Hepatocyte (in vitro differentiated cells): ENCODE measurements around the gene LRRC28. TPM values are rescaled to one million over a fixed set of nuclear protein-coding genes. Genes with fewer than 3 reads are reported as not detected.

Source experiments
- DNase-seq: peaks from one replicate; pipeline ENCODE4 v3.0.0-alpha.2; 2016; ENCODE audit warnings: low spot score
- H2AFZ ChIP-seq: fragments of 200-600 bp; sonication (generic); 2 replicates; pipeline ENCODE4 v1.6.0; 2016; ENCODE audit warnings: antibody characterized with exemption, mild to moderate bottlenecking
- H3K27ac ChIP-seq: fragments of 200-600 bp; sonication (generic); 2 replicates; pipeline ENCODE4 v1.5.1; 2016; ENCODE audit warnings: mild to moderate bottlenecking
- H3K27me3 ChIP-seq: fragments of 200-600 bp; sonication (generic); 2 replicates; pipeline ENCODE4 v1.6.1; 2016
- H3K36me3 ChIP-seq: fragments of 200-600 bp; sonication (generic); replicated peaks from 2 replicates; pipeline ENCODE4 v1.5.1; 2016; ENCODE audit warnings: low read depth; ENCODE audit not compliant: insufficient read depth
- H3K4me1 ChIP-seq: fragments of 200-600 bp; sonication (generic); 2 replicates; pipeline ENCODE4 v1.5.1; 2016; ENCODE audit warnings: mild to moderate bottlenecking, moderate library complexity; ENCODE audit not compliant: insufficient read depth
- H3K4me2 ChIP-seq: fragments of 200-600 bp; sonication (generic); 2 replicates; pipeline ENCODE4 v1.6.0; 2016
- H3K4me3 ChIP-seq: fragments of 200-600 bp; sonication (generic); 2 replicates; pipeline ENCODE4 v1.5.1; 2016; ENCODE audit warnings: mild to moderate bottlenecking
- H3K79me2 ChIP-seq: fragments of 200-600 bp; sonication (generic); 2 replicates; pipeline ENCODE4 v1.6.0; 2017; ENCODE audit warnings: mild to moderate bottlenecking
- H3K9me2 ChIP-seq: fragments of 200-600 bp; sonication (generic); replicated peaks from 2 replicates; pipeline ENCODE4 v1.6.0; 2017; ENCODE audit warnings: mild to moderate bottlenecking; ENCODE audit not compliant: insufficient read depth
- H3K9me3 ChIP-seq: fragments of 200-600 bp; sonication (generic); 2 replicates; pipeline ENCODE4 v1.5.1; 2016; ENCODE audit warnings: low read depth, mild to moderate bottlenecking
- H4K20me1 ChIP-seq: fragments of 200-600 bp; sonication (generic); 2 replicates; pipeline ENCODE4 v1.6.0; 2016; ENCODE audit warnings: mild to moderate bottlenecking; ENCODE audit not compliant: insufficient read depth, poor library complexity, severe bottlenecking
- EZH2 ChIP-seq: fragments of 200-600 bp; sonication (generic); IDR thresholded peaks from 2 replicates; pipeline ENCODE4 v1.6.1; 2016; ENCODE audit warnings: antibody characterized with exemption, mild to moderate bottlenecking, borderline replicate concordance
- EZH2phosphoT487 ChIP-seq: fragments of 200-600 bp; sonication (generic); IDR thresholded peaks from one replicate; pipeline ENCODE4 v1.6.1; 2018; ENCODE audit warnings: antibody characterized with exemption, mild to moderate bottlenecking, low read depth, moderate library complexity; ENCODE audit not compliant: unreplicated experiment, severe bottlenecking
- WGBS: methylation state at CpG from one replicate; pipeline ENCODE4 v1.1.6; 2016; ENCODE audit warnings: low lambda C conversion rate; ENCODE audit errors: missing lambda C conversion rate; 5-methylcytosine and 5-hydroxymethylcytosine counted together
- polyA plus RNA-seq: library from polyadenylated mRNA; unstranded; fragments of >200 nt; fragmentation: Nextera tagmentation; extraction: Ambion mirVana; gene quantifications from 2 replicates; pipeline ENCODE4 v1.2.1, GENCODE V29; 2016
- total RNA-seq: library from RNA; depleted of rRNA; stranded (reverse); fragments of >200 nt; gene quantifications from 2 replicates; pipeline ENCODE4 v1.2.3, GENCODE V29; 2014
- TF ChIP-seq, protein P1 (sequence below): fragments of 200-600 bp; sonication (generic); IDR thresholded peaks from 2 replicates; pipeline ENCODE4 v1.5.1; 2016; ENCODE audit warnings: antibody characterized with exemption, mild to moderate bottlenecking; ENCODE audit not compliant: poor library complexity

Gene LRRC28
- total and polyA plus RNA-seq, 2 experiments from 2014 or later, result 32.1 to 55.5 TPM

- no peak for TF ChIP-seq EZH2phosphoT487
- TF ChIP-seq, protein P1, sequence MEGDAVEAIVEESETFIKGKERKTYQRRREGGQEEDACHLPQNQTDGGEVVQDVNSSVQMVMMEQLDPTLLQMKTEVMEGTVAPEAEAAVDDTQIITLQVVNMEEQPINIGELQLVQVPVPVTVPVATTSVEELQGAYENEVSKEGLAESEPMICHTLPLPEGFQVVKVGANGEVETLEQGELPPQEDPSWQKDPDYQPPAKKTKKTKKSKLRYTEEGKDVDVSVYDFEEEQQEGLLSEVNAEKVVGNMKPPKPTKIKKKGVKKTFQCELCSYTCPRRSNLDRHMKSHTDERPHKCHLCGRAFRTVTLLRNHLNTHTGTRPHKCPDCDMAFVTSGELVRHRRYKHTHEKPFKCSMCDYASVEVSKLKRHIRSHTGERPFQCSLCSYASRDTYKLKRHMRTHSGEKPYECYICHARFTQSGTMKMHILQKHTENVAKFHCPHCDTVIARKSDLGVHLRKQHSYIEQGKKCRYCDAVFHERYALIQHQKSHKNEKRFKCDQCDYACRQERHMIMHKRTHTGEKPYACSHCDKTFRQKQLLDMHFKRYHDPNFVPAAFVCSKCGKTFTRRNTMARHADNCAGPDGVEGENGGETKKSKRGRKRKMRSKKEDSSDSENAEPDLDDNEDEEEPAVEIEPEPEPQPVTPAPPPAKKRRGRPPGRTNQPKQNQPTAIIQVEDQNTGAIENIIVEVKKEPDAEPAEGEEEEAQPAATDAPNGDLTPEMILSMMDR, result no peak
- no peak for DNase-seq
- H3K9me2 ChIP-seq, result peaks cover 3% of the 10 kb centered on the region
- no peaks in the 10 kb centered on the region for H3K36me3 ChIP-seq
- H3K79me2 ChIP-seq, result no peaks in the 10 kb centered on the region
- no peaks in the 10 kb centered on the region for H3K9me3 ChIP-seq
- no peaks in the 10 kb centered on the region for H4K20me1 ChIP-seq
- 98% methylated on average over 2 of the region's 2 CpGs for WGBS
- H3K4me2 ChIP-seq, result no peak overlapping the region
- H3K27ac ChIP-seq, result no peak overlapping the region
- no peak overlapping the region for H2AFZ ChIP-seq
- peaks cover 9% of the 10 kb centered on the region for H3K4me1 ChIP-seq
- H3K4me3 ChIP-seq, result no peak overlapping the region
- H3K27me3 ChIP-seq, result no peaks in the 10 kb centered on the region
These were observed 93.4 kb downstream of the LRRC28 start for GRCh38 chr15:99344639-99345038.

- TF ChIP-seq EZH2phosphoT487 (no peak), EZH2 (no peak)
- TF ChIP-seq, protein P1, result no peak
- Histone ChIP-seq H4K20me1 (no peaks in the 10 kb centered on the region), H2AFZ (no peak overlapping the region), H3K27ac (no peak overlapping the region), H3K4me1 (peaks cover 9% of the 10 kb centered on the region), H3K36me3 (no peaks in the 10 kb centered on the region), H3K4me3 (no peak overlapping the region), H3K4me2 (no peak overlapping the region), H3K9me3 (no peaks in the 10 kb centered on the region), H3K79me2 (no peaks in the 10 kb centered on the region), H3K27me3 (no peaks in the 10 kb centered on the region), H3K9me2 (peaks cover 3% of the 10 kb centered on the region)
- DNase-seq, result no peak
- WGBS, result 87% methylated on average over 2 of the region's 2 CpGs
These were observed 94.0 kb downstream of the LRRC28 start for GRCh38 chr15:99345242-99345641.

DNA sequence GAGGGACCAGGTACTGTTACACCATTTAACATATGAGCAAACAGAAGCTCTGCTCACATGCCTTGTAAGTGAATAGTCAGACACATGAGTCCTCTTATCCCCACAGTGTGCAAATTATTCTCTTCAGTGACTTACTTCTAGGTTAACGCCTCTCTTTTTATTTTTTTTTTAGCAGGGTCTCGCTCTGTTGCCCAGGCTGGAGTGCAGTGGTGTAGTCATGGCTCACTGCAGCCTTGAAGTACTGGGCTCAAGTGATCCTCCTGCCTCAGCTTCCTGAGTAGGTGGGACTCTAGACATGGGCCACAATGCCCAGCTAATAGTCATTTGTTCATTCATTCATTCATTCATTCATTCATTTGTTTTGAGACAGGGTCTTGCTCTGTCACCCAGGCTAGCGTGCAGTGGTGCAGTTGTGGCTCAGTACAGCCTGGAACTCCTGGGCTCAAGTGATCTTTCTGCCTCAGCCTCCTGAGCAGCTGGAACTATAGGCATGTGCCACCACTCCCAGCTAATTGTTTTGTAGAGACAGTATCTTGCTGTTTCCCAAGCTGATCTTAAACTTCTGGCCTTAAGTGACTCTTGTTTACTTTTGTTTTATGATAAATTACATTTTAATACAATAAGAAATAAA is 94.7 kb downstream of the LRRC28 start:
- Histone ChIP-seq H3K4me3 (no peak overlapping the region), H3K9me2 (peaks cover 3% of the 10 kb centered on the region)

More for the DNA sequence above, 94.7 kb downstream of the LRRC28 start:
- H3K36me3 ChIP-seq, result no peaks in the 10 kb centered on the region
- no peak overlapping the region for H2AFZ ChIP-seq
- no peaks in the 10 kb centered on the region for H3K9me3 ChIP-seq
- no peaks in the 10 kb centered on the region for H3K27me3 ChIP-seq
- no peak for DNase-seq
- TF ChIP-seq, protein P1, result no peak
- TF ChIP-seq EZH2phosphoT487 (no peak), EZH2 (no peak)
- H3K79me2 ChIP-seq, result no peaks in the 10 kb centered on the region
- peaks cover 5% of the 10 kb centered on the region for H3K4me1 ChIP-seq
- no peak overlapping the region for H3K4me2 ChIP-seq
- no peak overlapping the region for H3K27ac ChIP-seq
- H4K20me1 ChIP-seq, result no peaks in the 10 kb centered on the region
- 98% methylated on average over 3 of the region's 3 CpGs for WGBS
